NCI-H2029 treated with DMSO at 0.1 percent for 48 hours (cell line): ENCODE measurements around the gene CAMTA1.

Experiments used
- DNase-seq: peaks from one replicate; lab custom pipeline; 2025; lab: John Stamatoyannopoulos, UW

CAMTA1 gene

DNA sequence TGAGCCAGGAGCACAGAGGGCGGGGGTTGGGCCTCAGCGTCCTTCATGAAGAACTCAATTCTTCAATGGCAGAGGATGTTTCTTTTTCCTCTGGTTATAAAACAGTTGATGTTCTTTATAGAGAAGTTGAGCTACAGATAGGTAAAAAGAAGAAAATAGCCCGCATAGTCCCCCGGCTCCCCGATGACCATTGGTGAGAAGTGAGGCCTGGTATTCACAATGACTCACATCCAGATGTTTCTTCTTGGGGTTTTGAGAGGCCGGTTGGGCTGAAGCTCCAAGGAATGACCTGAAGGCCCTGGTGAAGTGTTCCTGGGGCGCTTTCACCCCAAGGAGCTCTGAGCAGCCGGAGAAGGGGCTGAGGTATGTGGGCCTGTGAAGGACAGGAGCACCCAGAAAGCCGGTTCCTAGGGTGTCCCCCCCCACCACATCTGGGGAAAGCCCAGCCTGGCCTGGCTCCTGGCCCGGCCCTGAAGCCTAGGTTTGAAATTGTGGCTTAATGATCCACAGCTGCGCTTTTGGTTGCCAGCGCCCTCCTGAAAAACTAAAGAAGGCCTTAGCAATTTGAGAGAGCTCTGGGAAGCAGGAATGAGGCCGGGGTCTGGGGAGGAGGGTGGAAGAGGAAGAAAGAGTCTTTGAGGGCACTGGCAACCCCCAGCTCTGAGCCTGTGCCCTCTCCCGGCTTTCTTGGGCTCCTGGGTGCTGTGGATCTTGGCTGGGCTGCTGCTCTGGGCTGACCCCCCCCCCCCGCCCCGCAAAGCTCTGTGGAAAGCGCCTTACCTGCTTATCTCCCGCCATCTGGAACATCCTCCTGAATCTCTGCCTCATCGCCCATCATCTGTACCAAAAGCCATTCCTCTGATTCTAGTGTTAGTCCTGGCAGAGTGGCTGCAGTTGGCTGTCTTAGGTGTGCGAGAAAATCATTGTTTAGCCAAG, 444.7 kb downstream of the CAMTA1 start:
- DNase-seq = no peak

GRCh38 chr1:7232441-7233236, 447.4 kb downstream of the CAMTA1 start:
- no peak for DNase-seq

DNA sequence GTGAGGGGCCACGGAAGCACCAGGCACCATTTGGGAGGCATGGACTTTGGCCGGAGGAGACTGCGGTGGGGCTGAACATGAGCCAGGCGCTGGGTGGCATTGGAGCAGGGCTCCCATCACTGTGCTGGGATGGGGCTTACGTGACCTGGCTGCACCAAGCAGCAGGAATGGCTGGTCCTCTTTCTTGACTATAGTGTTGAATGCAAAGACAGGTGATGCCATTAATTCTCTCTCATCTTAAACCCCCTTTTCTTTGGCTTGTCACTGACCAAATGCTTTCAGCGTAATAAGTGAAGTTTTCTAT, 447.9 kb downstream of the CAMTA1 start:
- no peak for DNase-seq

DNA sequence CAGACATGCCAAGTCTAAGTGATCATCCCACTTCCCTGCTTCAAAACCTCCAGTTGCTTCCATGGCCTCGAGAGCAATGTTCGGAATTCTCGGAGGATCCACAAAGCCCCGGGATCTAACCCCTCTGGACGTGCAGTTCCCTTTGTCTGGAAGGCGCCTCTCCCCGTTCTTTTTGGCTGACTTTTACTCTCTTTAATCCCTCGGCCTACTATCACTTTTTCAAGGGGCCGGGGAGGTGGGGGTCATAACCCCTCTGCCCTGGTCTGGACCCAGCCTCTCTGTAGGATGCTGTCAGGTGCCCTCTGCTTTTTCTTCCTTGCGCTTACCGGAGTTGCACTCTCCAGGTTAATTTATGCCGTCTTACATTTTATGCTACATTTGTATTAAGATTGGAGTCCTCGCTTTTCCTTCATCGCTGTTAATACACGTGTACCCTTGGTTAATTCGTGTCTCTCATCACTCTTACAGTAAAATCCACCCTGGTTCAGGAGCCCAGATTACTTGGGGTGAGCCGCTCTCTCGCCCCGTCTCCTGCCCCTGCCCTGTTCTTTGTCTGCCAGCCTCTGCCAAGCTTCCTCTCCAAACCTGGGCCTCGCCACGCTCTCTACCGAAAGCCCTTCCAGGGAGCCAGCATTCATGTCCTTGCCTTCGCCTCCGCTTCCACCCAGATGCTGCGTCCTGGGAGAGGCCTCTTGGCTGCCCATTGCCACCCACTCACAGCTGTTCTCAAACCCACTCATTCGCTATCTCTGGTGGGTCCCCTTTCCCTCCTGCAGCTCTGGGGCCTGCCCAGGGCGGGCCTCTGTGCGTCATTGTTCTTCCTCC, 448.6 kb downstream of the CAMTA1 start:
- no peak for DNase-seq

DNA sequence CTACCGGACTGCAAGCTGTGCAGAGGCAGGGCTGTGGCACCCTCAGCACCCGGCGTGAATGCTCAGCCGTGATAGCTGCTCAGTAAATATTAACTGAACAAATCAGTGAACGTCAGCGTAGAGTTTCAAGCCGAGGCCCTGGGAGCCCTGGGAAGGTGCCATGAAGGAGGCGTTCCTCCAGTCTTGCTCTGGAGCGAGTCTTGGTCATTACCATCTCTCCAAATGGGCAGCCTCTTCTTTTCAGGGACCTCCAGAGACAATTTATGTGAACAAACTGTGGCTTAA, 449.2 kb downstream of the CAMTA1 start:
- DNase-seq = no peak

- no peak for DNase-seq
Measured at GRCh38 chr1:7235871-7236517, 450.7 kb downstream of the CAMTA1 start.

DNA sequence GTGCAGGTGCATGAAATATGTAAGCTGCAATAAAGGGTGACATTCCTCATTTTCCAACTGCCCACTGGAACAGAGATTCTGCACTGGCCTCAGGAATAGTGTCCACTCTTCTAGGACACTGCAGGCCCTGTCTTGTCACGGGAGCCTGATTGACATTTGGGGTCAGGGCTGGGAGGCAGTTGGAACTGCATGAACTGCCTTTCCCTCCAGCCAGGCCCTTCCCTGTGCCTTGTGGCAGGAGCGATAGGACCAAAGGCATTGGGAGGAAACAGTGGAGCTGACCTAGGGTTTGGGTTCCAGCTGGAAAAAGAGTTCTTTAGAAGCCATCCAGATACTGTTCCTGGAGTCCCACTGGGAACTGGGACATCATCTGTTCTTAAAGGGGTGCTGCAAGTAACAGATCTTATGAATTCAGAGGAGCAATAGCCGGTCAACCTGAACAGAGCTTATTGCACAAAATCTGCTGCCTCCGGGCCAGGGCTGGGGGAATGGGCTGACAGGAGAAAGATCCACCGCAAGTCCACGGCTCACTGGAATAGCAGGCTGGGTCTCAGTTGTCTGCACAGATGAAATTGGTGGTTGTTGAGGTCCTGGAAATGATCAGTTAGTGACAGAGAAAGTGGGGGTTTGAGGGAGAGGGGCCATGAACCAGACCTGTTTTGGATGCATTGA, 451.7 kb downstream of the CAMTA1 start:
- no peak for DNase-seq

DNA sequence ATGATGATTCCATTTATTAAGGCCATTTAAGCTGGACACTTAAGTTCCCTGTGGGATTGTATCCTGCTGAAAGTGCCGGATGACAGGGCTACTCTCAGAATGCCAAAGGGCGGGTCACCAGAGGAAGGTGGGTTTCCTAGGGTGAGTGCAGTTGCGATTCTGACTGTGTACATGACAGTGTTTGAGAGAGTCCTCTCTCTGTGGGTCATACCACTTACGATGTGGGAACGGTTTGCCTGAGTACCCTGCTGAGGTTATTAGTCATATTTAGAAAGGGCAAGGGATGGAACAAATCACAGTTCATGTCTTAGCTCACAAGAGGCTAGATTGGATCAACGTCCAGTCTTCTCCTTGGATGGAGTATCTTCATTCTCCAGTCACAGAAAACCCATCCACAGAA, 461.9 kb downstream of the CAMTA1 start:
- DNase-seq = no peak

DNA sequence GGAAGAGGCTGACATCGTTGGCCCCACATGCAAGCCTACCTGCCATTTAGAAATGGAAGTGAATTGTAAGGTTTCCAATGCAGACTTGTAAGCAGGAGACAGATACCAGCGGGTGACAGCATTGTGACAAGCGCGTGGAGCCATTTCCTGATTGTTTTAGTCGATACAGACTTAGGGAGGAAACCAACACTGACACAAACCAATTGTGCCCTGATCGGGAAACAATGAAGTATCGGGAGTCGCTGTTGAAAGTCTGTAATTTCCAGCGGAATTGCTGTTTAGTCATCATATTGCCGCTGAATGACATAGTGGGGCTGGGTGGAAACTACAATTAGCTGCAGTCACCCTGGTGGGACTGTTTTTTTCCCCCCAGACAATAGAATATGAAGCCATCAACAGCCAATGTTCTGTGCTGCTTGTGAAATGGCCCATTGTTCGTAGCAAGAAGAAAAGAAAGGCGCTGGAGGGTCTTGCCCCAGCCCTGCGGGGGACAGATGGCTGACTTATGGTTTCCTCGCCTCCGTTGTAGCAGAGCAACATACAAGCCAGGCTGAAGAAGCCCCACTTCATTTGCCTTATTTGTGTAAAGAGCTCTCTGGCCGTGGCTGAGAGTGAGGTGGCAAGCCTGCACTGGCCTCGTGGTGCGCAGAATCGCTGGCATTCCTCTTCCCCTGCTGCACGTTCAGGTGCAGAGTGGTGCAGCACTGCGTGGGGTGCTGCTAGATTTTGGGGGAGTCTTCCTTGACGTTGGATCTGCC, 462.7 kb downstream of the CAMTA1 start:
- no peak for DNase-seq

DNA sequence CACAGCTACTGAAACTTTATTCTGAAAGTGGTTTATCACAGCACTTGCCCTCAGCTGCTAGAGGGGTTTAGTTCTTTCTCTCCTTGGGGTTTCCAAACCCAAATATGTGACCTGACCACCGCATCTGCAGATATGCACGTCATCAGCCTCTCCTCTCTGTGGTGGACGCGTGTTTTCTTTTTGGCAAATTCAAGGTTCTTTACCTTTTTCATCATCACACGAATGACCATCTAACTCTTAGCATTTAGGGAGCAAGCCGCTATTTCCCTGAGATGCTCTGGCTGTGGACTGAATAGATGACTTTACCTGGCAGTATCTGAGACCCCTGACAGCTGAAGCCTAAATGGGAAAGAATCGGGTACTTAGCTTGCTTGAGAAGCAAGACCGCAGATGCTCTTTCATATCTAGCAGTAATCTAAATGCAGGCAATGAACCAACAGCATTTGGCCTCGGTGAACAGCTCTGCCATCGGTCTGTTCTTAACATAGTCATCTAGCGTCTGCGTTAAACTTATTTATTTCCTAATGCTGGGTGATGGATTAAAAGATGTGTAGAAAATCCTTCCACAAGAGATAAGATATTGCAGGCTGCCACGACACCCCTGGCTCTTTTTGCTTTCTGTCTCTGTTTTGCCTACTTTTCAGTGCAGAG, 463.4 kb downstream of the CAMTA1 start:
- DNase-seq = no peak

DNA sequence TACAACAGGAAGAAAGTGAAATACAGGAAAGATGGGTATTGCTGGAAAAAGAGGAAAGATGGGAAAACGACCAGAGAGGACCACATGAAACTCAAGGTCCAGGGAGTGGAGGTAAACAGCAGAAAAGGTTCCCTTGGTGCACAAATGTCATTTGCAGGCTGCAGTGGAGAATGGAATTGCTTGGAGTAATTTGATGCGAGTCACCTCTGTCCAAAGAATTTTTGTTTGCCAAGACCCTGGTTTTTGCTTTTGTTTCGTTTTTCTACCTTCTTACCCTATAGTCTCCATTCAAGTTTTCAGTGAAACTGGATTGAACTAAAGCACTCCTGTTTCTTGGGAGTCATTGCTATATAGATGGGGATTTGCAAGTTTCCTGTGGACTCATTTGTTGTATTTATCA, 464.3 kb downstream of the CAMTA1 start:
- DNase-seq = no peak

- no peak for DNase-seq
Measured at GRCh38 chr1:7250176-7250575, 464.9 kb downstream of the CAMTA1 start.

DNA sequence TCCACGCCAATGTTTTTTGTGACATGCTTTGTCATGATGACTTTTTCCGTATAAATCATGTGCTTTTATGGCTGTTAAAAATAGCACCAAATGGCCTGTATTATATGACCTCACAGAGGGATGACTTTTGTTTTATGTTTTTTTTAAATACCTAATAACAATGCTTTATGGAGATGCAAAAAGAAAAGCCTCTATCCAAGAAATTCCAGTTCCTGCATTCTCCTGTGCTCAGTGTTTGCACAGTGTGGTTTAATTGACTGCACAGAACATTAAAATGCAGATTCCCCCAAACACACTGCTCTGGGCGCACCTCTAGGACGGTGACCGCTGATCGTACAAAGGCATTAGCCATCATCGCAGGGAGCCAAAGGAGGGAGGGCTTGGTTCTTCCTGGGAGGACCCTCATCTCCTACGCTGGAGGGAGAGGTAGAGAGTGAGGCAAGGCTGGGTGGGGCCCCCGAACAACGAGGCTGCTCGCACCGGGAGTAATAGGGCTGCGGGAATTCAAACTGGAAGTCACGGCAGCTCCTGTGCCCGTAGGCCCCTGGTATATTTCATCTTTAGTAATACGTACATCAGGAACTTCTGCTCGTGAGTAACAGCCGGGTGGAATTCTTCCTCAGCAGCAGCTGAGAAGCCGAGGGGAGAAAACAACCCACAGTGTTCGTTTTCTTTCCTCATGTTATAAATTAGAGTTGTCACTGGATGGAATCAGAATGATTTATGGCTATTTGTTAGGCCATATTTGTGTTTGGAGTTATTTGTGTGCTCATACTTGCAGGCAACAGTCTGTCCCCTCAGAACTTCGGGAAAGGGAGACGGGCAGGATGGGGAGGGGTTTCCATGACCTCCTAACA, 465.6 kb downstream of the CAMTA1 start:
- no peak for DNase-seq

- DNase-seq = no peak
Measured at GRCh38 chr1:7251454-7251800, 466.2 kb downstream of the CAMTA1 start.

- no peak for DNase-seq
Measured at GRCh38 chr1:7252411-7253117, 467.3 kb downstream of the CAMTA1 start.

DNA sequence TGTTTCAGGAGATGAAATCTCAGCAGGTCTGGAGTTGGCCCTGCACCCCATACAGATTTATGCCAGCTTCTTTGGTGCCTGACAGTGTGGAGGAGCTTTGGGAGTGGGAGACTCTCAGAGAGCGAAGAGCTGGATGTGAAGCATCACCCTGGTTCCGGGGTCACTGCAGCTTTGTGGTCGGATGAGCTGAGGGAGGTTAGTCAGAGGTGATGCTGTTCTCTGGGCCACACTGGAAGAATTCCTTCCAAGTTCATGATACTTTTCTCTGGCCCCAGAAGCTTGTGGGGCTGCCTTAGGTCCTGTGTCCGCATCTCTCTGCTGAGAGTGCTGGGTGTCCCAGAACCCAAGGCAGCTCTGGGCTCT, 467.8 kb downstream of the CAMTA1 start:
- no peak for DNase-seq

GRCh38 chr1:7253988-7254587, 468.8 kb downstream of the CAMTA1 start:
- DNase-seq = no peak

DNA sequence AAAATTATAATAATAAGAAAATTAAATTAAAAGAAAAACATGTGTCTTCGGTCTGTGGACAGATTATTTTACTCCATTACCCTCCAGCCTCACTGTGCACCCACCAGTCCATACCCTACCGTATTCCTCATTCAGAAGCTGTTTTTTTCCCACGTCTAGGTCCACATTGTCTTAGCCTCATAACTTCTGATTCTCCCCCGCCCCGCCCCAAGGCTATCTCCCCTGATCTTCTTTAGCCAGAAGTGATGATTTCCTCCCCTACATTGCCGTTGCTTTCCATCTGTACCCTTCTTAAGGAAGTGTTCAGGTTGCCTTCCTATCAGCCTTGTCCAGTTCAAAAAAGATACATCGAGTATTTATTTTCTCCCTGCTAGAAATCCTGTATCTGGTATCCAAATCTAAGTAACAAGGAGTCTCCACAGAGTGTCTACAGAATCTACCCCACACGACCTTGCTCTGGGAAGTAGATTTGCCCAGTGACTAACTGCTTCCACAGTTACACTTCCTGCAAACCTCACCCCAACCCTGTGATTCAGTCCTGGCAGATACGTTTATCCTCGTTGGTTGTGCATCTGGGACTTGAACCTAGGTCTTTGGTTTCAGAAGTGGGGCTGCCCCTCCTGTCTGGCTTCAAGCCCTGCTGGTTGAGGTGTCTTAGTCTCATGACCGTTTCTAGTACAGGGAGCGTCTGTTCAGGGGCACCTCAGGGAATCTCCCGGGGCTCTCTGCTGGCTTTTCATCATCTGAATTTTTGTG, 470.2 kb downstream of the CAMTA1 start:
- DNase-seq = no peak
